ENCODE data around the gene TULP4. TPM values are rescaled to one million over a fixed set of nuclear protein-coding genes. Genes with fewer than 3 reads are reported as not detected.
"Not testable (repeated sequence)": the region's sequence is repeated elsewhere in the genome, so short reads cannot be mapped to it uniquely, and the experiment has no call there.

The TULP4 gene
- total RNA-seq, 2 donors from 2014 or later = 20.5 to 27.4 TPM

DNA sequence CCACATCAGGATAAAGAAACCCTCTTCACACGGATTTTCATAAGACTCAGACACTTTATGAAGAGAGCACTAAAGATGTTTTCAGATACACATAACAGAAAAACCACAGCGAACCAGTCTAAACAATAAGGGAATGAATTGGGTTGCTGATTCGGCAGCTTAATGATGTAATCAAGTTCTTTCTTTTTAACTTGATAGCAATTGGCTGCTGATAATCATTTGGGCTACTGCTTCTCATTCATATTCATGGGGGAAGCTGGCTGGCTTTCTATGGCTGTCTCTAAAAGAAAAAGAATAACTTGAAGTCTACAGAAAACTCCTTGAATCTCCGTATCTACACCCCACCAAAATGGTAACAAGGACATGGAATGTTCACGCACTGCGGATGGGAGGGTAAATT lies 227.6 kb downstream of the TULP4 start:
- ATAC-seq (no peak), DNase-seq (ENCODE audit: low spot score in 2 of 2) (no peak)
- Mint-ChIP-seq H3K27ac (no peak overlapping the region), H3K36me3 (peaks cover 0 to 6% of the 10 kb centered on the region in 2 donors), H3K9me3 (peaks cover 0 to 4% of the 10 kb centered on the region in 2 donors)

GRCh38 chr6:158543606-158544185 lies 231.4 kb downstream of the TULP4 start:
- ATAC-seq (no peak), DNase-seq (ENCODE audit: low spot score in 2 of 2) (no peak)
- no peaks in the 10 kb centered on the region for H3K9me3 Mint-ChIP-seq
- no peaks in the 10 kb centered on the region for H3K36me3 Mint-ChIP-seq
- no peak overlapping the region for H3K27ac Mint-ChIP-seq

GRCh38 chr6:158544428-158544827 lies 232.2 kb downstream of the TULP4 start:
- peak in 1 of 2 donors; percentile 18 for DNase-seq (ENCODE audit: low spot score in 2 of 2)
- Mint-ChIP-seq H3K9me3 (no peaks in the 10 kb centered on the region), H3K27ac (no peak overlapping the region), H3K36me3 (no peaks in the 10 kb centered on the region)
- ATAC-seq = no peak

GRCh38 chr6:158545043-158545966 lies 233.0 kb downstream of the TULP4 start:
- no peak for ATAC-seq
- H3K9me3 Mint-ChIP-seq = no peaks in the 10 kb centered on the region
- H3K36me3 Mint-ChIP-seq = no peaks in the 10 kb centered on the region

GRCh38 chr6:158548418-158549161 lies 236.3 kb downstream of the TULP4 start:
- DNase-seq (ENCODE audit: low spot score in 2 of 2) (peak in 1 of 2 donors; percentile 9), ATAC-seq (no peak)
- no peaks in the 10 kb centered on the region for H3K9me3 Mint-ChIP-seq
- H3K36me3 Mint-ChIP-seq = no peaks in the 10 kb centered on the region
- no peak overlapping the region for H3K27ac Mint-ChIP-seq

More at GRCh38 chr6:158545043-158545966, 233.0 kb downstream of the TULP4 start:
- peak in 1 of 2 donors; percentile 33 for DNase-seq (ENCODE audit: low spot score in 2 of 2)
- H3K27ac Mint-ChIP-seq = no peak overlapping the region

GRCh38 chr6:158552055-158552795 lies 240.0 kb downstream of the TULP4 start:
- ATAC-seq = peak in 1 of 2 donors; percentile 24
- Mint-ChIP-seq H3K36me3 (no peaks in the 10 kb centered on the region), H3K27ac (no peak overlapping the region), H3K9me3 (no peaks in the 10 kb centered on the region)
- DNase-seq (ENCODE audit: low spot score in 2 of 2) = no peak

GRCh38 chr6:158552796-158553138 lies 240.5 kb downstream of the TULP4 start:
- no peak for DNase-seq (ENCODE audit: low spot score in 2 of 2)
- H3K36me3 Mint-ChIP-seq = no peaks in the 10 kb centered on the region

DNA sequence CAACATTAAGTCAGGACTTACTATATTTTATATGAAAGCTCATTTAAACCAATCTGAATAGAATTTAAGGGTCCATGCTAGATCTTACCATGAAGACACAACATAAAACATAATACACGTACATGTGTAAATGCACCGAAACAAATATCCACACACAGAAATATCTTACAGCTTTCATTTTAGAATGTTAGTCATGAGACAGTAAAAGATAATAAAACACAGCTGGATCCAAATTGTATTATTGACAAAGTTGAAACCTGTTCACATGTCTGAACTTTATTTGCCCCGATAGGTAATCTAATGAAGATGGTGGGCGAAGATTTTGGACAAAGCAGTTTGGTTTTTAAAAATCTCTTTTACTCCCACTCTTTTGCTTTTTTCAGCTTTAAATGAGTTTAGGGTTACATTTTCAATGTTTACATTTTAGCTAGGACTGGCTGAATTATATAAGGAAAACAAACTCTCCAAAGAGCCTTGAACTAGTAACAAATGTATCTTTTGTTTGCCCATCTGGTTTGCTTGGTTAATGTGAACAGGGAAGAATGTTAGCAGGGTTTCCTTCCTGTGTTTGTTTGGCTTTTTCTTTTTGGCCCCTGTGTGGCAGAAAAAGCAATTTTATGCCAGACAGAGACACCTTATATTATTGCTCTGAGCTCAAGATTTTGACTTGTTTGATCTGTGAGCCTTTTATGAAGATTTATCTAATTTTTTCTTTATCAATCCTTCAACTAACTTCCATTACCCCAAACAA lies 242.5 kb downstream of the TULP4 start:
- no peaks in the 10 kb centered on the region for H3K9me3 Mint-ChIP-seq
- no peak for DNase-seq (ENCODE audit: low spot score in 2 of 2)
- H3K36me3 Mint-ChIP-seq = no peaks in the 10 kb centered on the region

More at GRCh38 chr6:158552796-158553138, 240.5 kb downstream of the TULP4 start:
- Mint-ChIP-seq H3K9me3 (no peaks in the 10 kb centered on the region), H3K27ac (no peak overlapping the region)
- peak in 1 of 2 donors; percentile 30 for ATAC-seq

DNA sequence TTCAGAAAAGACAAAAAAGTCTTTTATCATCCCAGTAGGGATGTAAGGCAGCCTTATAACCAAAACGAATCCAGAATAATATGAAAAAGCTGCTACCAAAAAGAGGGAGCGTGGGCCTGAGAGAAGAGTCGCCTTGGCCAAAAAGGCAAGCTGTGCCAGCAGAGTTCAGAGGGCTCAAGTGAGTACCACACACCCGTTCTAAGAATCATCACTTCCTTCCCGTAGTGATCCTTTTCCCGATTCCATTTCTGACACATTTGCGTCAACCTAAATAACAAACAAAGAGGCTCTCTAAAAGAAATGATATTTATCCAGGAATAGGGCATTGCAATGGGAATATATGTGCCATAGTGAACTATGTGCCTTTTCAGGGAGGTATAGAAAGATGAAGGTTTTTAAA lies 243.8 kb downstream of the TULP4 start:
- Mint-ChIP-seq H3K36me3 (peaks cover 7% of the 10 kb centered on the region in 2 donors), H3K27ac (no peak overlapping the region), H3K9me3 (no peaks in the 10 kb centered on the region)
- no peak for DNase-seq (ENCODE audit: low spot score in 2 of 2)
- no peak for ATAC-seq

More for the DNA sequence above, 242.5 kb downstream of the TULP4 start:
- H3K27ac Mint-ChIP-seq = no peak overlapping the region
- ATAC-seq = no peak

- not testable (repeated sequence) for ATAC-seq
These were observed 244.8 kb downstream of the TULP4 start for GRCh38 chr6:158557110-158557509.

GRCh38 chr6:158557927-158558326 lies 245.7 kb downstream of the TULP4 start:
- DNase-seq (ENCODE audit: low spot score in 2 of 2) = no peak
- ATAC-seq = no peak
- Mint-ChIP-seq H3K9me3 (no peaks in the 10 kb centered on the region), H3K27ac (no peak overlapping the region), H3K36me3 (peaks cover 12 to 21% of the 10 kb centered on the region in 2 donors)

More at GRCh38 chr6:158557110-158557509, 244.8 kb downstream of the TULP4 start:
- not testable (repeated sequence) for H3K27ac Mint-ChIP-seq; H3K9me3 Mint-ChIP-seq; DNase-seq (ENCODE audit: low spot score in 2 of 2)
- H3K36me3 Mint-ChIP-seq = peaks cover 12 to 16% of the 10 kb centered on the region in 2 donors

GRCh38 chr6:158558415-158559306 lies 246.4 kb downstream of the TULP4 start:
- H3K9me3 Mint-ChIP-seq = no peaks in the 10 kb centered on the region
- no peak for DNase-seq (ENCODE audit: low spot score in 2 of 2)
- H3K27ac Mint-ChIP-seq = peak overlapping the region in 1 of 2 donors; percentile 79
- no peak for ATAC-seq
- peaks cover 12 to 21% of the 10 kb centered on the region in 2 donors for H3K36me3 Mint-ChIP-seq

GRCh38 chr6:158559338-158559894 lies 247.2 kb downstream of the TULP4 start:
- peaks cover 12 to 21% of the 10 kb centered on the region in 2 donors for H3K36me3 Mint-ChIP-seq
- peak overlapping the region in 1 of 2 donors; percentile 79 for H3K27ac Mint-ChIP-seq
- H3K9me3 Mint-ChIP-seq = no peaks in the 10 kb centered on the region
- ATAC-seq (no peak), DNase-seq (ENCODE audit: low spot score in 2 of 2) (no peak)

Measured in activated naive CD4-positive, alpha-beta T cell treated with anti-CD3 and anti-CD28 coated beads, Interleukin-2, amount 50 U/mL, for 72 hours (primary cell).